A549 (cell line): Measurements from ENCODE around the gene FAM118A. TPM values are rescaled to one million over a fixed set of nuclear protein-coding genes. Genes with fewer than 3 reads are reported as not detected.
"Not testable (repeated sequence)": the region's sequence is repeated elsewhere in the genome, so short reads cannot be mapped to it uniquely, and the experiment has no call there.

Experiments
- ATAC-seq, 2 experiments: fragments of 200-7000 bp in 1 of 2; fragments of >200 bp in 1 of 2; cut with Nextera tagmentation in 1 of 2; cut with Tn5 transposase in 1 of 2; 3 replicates each; pipeline versions ENCODE4 v1.8.0 to v1.9.1; 2018 to 2020; ENCODE audit warnings: mild to moderate bottlenecking in 1 of 2, moderate library complexity in 1 of 2
- CTCF ChIA-PET: fragments of 300-600 bp; sonication (Branson Sonifier 250); formaldehyde crosslinking; extraction: SDS; loops from one replicate; lab custom pipeline; 2021; ENCODE audit warnings: antibody characterized with exemption, inconsistent platforms; lab: Yijun Ruan, JAX
- POLR2A ChIA-PET: fragments of 350-600 bp; formaldehyde crosslinking; extraction: SDS; loops from one replicate; lab custom pipeline; 2021; ENCODE audit warnings: antibody characterized with exemption, inconsistent platforms; lab: Yijun Ruan, JAX
- DNase-seq, 2 experiments: peaks; one replicate each; pipeline versions ENCODE4 v3.0.0 to v3.0.0-alpha.2; 2011 to 2016; ENCODE audit warnings: low read depth in 1 of 2, low spot score in 1 of 2
- FAIRE-seq: peaks from 2 replicates; lab custom pipeline; 2011; peaks lifted over from hg19 to GRCh38; lab: Jason Lieb, UNC
- H3K27ac ChIP-seq, 2 experiments: fragments of >200 bp; sonication (Bioruptor Twin); formaldehyde crosslinking; 3 replicates each; pipeline ENCODE4 v1.5.1; 2016 to 2017
- H3K4me1 ChIP-seq: fragments of >200 bp; sonication (Bioruptor Twin); formaldehyde crosslinking; 3 replicates; pipeline ENCODE4 v1.6.1; 2016
- H3K4me2 ChIP-seq: fragments of >200 bp; sonication (Bioruptor Twin); formaldehyde crosslinking; 3 replicates; pipeline ENCODE4 v1.6.1; 2016
- H3K4me3 ChIP-seq: fragments of >200 bp; sonication (Bioruptor Twin); formaldehyde crosslinking; 3 replicates; pipeline ENCODE4 v1.5.1; 2016
- H3K9me3 ChIP-seq: fragments of >200 bp; sonication (Bioruptor Twin); formaldehyde crosslinking; 3 replicates; pipeline ENCODE4 v1.6.1; 2016
- CEBPB ChIP-seq, 2 experiments: fragments of >200 bp in 1 of 2; sonication (Bioruptor Twin) in 1 of 2; formaldehyde crosslinking in 1 of 2; IDR thresholded peaks; 2 replicates each; pipeline ENCODE4 v1.6.1; 2012 to 2016
- CHD4 ChIP-seq: fragments of 200-600 bp; sonication (generic); IDR thresholded peaks from 2 replicates; pipeline ENCODE4 v1.6.1; 2016; ENCODE audit warnings: antibody characterized with exemption, mild to moderate bottlenecking, borderline replicate concordance
- EHMT2 ChIP-seq: fragments of 200-600 bp; sonication (generic); IDR thresholded peaks from 2 replicates; pipeline ENCODE4 v1.6.1; 2016; ENCODE audit warnings: antibody characterized with exemption, low read depth, mild to moderate bottlenecking, moderate library complexity
- ESRRA ChIP-seq: fragments of 150-350 bp; IDR thresholded peaks from 2 replicates; pipeline ENCODE4 v1.6.1; 2014; ENCODE audit warnings: mild to moderate bottlenecking, low read length, borderline replicate concordance
- FOXS1 ChIP-seq: fragments of 250-450 bp; sonication (Bioruptor Pico); IDR thresholded peaks from 2 replicates; pipeline ENCODE4 v1.5.0; 2020; ENCODE audit warnings: mild to moderate bottlenecking, moderate library complexity
- GATA3 ChIP-seq: IDR thresholded peaks from 2 replicates; pipeline ENCODE4 v1.6.1; 2012; ENCODE audit warnings: borderline replicate concordance
- HDAC2 ChIP-seq: fragments of 200-600 bp; sonication (generic); IDR thresholded peaks from 2 replicates; pipeline ENCODE4 v1.6.1; 2016
- HEYL ChIP-seq: fragments of 250-450 bp; sonication (Bioruptor Pico); IDR thresholded peaks from 2 replicates; pipeline ENCODE4 v1.8.0; 2021; ENCODE audit warnings: mild to moderate bottlenecking, moderate library complexity
- HOXA7 ChIP-seq: fragments of 250-450 bp; sonication (Bioruptor Pico); IDR thresholded peaks from 2 replicates; pipeline ENCODE4 v1.5.0; 2020; ENCODE audit warnings: mild to moderate bottlenecking, moderate library complexity
- HOXB13 ChIP-seq: fragments of 250-450 bp; sonication (Bioruptor Pico); IDR thresholded peaks from 2 replicates; pipeline ENCODE4 v1.5.0; 2020; ENCODE audit warnings: low read depth, mild to moderate bottlenecking, moderate library complexity
- HOXB5 ChIP-seq: fragments of 250-450 bp; sonication (Bioruptor Pico); IDR thresholded peaks from 2 replicates; pipeline ENCODE4 v1.5.0; 2020; ENCODE audit warnings: mild to moderate bottlenecking, moderate library complexity
- JUN ChIP-seq, 2 experiments: fragments of >200 bp; sonication (Bioruptor Twin); formaldehyde crosslinking; IDR thresholded peaks; 2 replicates in 1 of 2; 3 replicates in 1 of 2; pipeline ENCODE4 v1.6.1; 2016 to 2017
- JUNB ChIP-seq: fragments of >200 bp; sonication (Bioruptor Twin); formaldehyde crosslinking; IDR thresholded peaks from 2 replicates; pipeline ENCODE4 v1.6.1; 2016
- KDM1A ChIP-seq: fragments of 200-600 bp; sonication (generic); IDR thresholded peaks from 2 replicates; pipeline ENCODE4 v1.6.1; 2016; ENCODE audit warnings: low read depth, mild to moderate bottlenecking
- MYC ChIP-seq: IDR thresholded peaks from 2 replicates; pipeline ENCODE4 v1.6.1; 2012; ENCODE audit warnings: mild to moderate bottlenecking, inconsistent platforms, low read length, improper control_type of control experiment, borderline replicate concordance
- POLR2AphosphoS2 ChIP-seq: conservative IDR thresholded peaks from 2 replicates; pipeline ENCODE4 v1.6.1; 2012; ENCODE audit warnings: low read length, improper control_type of control experiment, inconsistent platforms
- RAD21 ChIP-seq, 2 experiments: fragments of >200 bp in 1 of 2; sonication (Bioruptor Twin) in 1 of 2; formaldehyde crosslinking in 1 of 2; IDR thresholded peaks in 1 of 2; conservative IDR thresholded peaks in 1 of 2; 2 replicates in 1 of 2; 3 replicates in 1 of 2; pipeline ENCODE4 v1.6.1; 2012 to 2018; ENCODE audit warnings: inconsistent platforms in 1 of 2
- RARB ChIP-seq: fragments of 250-450 bp; sonication (Bioruptor Pico); IDR thresholded peaks from 2 replicates; pipeline ENCODE4 v1.8.0; 2021; ENCODE audit warnings: mild to moderate bottlenecking, moderate library complexity
- SREBF2 ChIP-seq: fragments of 450-650 bp; IDR thresholded peaks from 2 replicates; pipeline ENCODE4 v1.6.1; 2014; ENCODE audit warnings: mild to moderate bottlenecking, moderate library complexity
- ZC3H11A ChIP-seq: fragments of 450-650 bp; IDR thresholded peaks from 2 replicates; pipeline ENCODE4 v1.6.1; 2014; ENCODE audit warnings: antibody characterized with exemption, mild to moderate bottlenecking
- ZFP36 ChIP-seq: fragments of 450-650 bp; IDR thresholded peaks from 2 replicates; pipeline ENCODE4 v1.6.1; 2014; ENCODE audit warnings: borderline replicate concordance; ENCODE audit not compliant: partially characterized antibody
- ZNF302 ChIP-seq: fragments of 250-450 bp; sonication (Bioruptor Pico); IDR thresholded peaks from 2 replicates; pipeline ENCODE4 v1.9.0; 2021; ENCODE audit warnings: inconsistent platforms, mild to moderate bottlenecking, moderate library complexity
- WGBS: methylation state at CpG from one replicate; pipeline ENCODE4 v1.1.6; 2017; ENCODE audit errors: missing lambda C conversion rate; 5-methylcytosine and 5-hydroxymethylcytosine counted together
- polyA plus RNA-seq, 4 experiments: library from polyadenylated mRNA; depleted of rRNA in 3 of 4; stranded (reverse); fragments of >200 nt; fragmentation: RNase III in 1 of 4; extraction: RNeasy Plus Mini Kit Qiagen cat#74134 plus additional on column Dnase treatment in 1 of 4; gene quantifications; 2 replicates in 3 of 4; 3 replicates in 1 of 4; pipeline ENCODE4 v1.2.3, GENCODE V29; 2011 to 2017
- TF ChIP-seq, protein P1 (sequence below): IDR thresholded peaks from 2 replicates; pipeline ENCODE4 v1.6.1; 2012
- TF ChIP-seq, protein P2 (sequence below): IDR thresholded peaks from 2 replicates; pipeline ENCODE4 v1.6.1; 2012; ENCODE audit warnings: low read depth, borderline replicate concordance
- TF ChIP-seq, protein P3 (sequence below): IDR thresholded peaks from 2 replicates; pipeline ENCODE4 v1.6.1; 2012
- TF ChIP-seq, protein P4 (sequence below): fragments of >200 bp; sonication (Bioruptor Twin); formaldehyde crosslinking; IDR thresholded peaks from 2 replicates; pipeline ENCODE4 v1.6.1; 2016
- TF ChIP-seq, protein P5 (sequence below): fragments of >200 bp; sonication (Bioruptor Twin); formaldehyde crosslinking; IDR thresholded peaks from 3 replicates; pipeline ENCODE4 v1.5.1; 2016

The FAM118A gene
- polyA plus RNA-seq, 2 of the 4 experiments (the other 2 are of a cell fraction): 16.8 to 18.1 TPM

DNA sequence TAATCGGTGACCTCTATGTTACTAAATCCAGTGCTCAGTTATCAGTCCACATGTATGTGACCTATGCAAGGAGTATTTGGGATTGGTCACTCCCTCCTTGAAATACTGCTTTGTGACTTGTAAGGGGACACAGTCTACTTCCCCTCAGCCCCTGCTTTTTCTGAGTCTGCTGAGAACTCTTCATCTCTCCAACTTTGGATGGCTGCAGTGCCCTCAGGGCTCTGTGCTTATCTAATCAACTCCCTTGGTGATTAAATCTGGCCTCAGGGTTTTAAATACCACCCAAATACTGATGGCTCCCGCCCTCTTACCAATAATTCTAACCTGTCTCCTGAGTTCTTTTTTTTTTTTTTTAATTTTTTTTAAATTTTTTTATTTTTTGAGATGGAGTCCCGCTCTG is 40.2 kb downstream of the FAM118A start:
- ChIA-PET CTCF (no interaction called here), POLR2A (no interaction called here)
- Histone ChIP-seq H3K4me3 (no peak overlapping the region), H3K4me1 (no peaks in the 10 kb centered on the region), H3K4me2 (no peak overlapping the region), H3K9me3 (no peaks in the 10 kb centered on the region), H3K27ac (no peak overlapping the region)
- ATAC-seq (no peak), DNase-seq (no peak), FAIRE-seq (no peak)
- no peak for TF ChIP-seq FOXS1 (CRISPR knock-in tag)
- TF ChIP-seq SREBF2: no peak
- no peak for TF ChIP-seq HOXA7 (CRISPR knock-in tag)
- WGBS: 88% methylated on average over 3 of the region's 3 CpGs

DNA sequence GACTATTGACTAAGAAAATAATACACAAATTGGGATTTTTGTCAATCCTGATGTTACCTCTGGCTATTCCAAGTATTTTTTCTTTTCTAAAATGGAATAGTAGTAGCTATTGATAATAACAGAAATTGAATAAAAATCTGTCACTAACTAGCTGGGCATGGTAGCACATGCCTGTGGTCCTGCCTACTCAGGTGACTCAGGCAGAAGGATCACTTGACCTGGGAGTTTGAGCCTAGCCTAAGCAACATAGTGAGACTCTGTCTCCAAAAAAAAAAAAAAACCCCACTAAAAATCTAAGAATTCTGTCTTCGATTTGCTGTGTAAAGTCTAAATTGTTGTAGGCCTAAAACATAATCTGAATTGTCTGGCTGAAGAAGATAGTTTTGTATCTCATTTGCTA is 42.2 kb downstream of the FAM118A start:
- 89% methylated on average over 1 of the region's 1 CpG for WGBS
- ChIA-PET CTCF (no interaction called here), POLR2A (no interaction called here)
- Histone ChIP-seq H3K4me2 (no peak overlapping the region), H3K4me1 (no peaks in the 10 kb centered on the region), H3K27ac (no peak overlapping the region), H3K9me3 (no peaks in the 10 kb centered on the region), H3K4me3 (no peak overlapping the region)
- ATAC-seq (no peak), FAIRE-seq (no peak), DNase-seq (no peak)
- TF ChIP-seq ZNF302 (CRISPR knock-in tag): no peak
- no peak for TF ChIP-seq ESRRA
- TF ChIP-seq, protein P1, sequence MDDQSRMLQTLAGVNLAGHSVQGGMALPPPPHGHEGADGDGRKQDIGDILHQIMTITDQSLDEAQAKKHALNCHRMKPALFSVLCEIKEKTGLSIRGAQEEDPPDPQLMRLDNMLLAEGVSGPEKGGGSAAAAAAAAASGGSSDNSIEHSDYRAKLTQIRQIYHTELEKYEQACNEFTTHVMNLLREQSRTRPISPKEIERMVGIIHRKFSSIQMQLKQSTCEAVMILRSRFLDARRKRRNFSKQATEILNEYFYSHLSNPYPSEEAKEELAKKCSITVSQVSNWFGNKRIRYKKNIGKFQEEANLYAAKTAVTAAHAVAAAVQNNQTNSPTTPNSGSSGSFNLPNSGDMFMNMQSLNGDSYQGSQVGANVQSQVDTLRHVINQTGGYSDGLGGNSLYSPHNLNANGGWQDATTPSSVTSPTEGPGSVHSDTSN: no peak
- TF ChIP-seq POLR2AphosphoS2: no peak
- no peak for TF ChIP-seq CHD4
- TF ChIP-seq ZFP36: no peak

DNA sequence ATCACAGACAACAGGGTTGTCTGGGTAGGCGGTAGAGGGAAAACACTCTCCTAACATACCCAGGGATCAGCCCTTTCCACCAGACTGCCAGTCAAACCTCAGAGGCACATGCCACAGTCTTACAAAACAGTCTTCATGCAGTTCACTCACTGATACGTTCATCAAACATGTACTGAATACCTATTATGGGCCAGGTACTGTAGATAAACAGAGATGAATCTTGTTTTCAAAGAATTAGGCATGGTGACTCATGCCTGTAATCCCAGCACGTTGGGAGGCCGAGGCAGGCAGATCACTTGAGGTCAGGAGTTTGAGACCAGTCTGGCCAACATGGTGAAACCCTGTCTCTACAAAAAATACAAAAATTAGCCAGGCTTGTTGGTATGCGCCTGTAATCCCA is 43.0 kb downstream of the FAM118A start:
- FAIRE-seq, ATAC-seq, H3K4me3 ChIP-seq, H3K4me2 ChIP-seq, H3K9me3 ChIP-seq, H3K4me1 ChIP-seq, DNase-seq, H3K27ac ChIP-seq, POLR2A ChIA-PET: not testable (repeated sequence)
- CTCF ChIA-PET: interaction anchor here (0.7 kb wide), 1 partner anchor 9 kb away, joined by 3 read pairs; no protein-coding TSS in a partner anchor
- WGBS: 79% methylated on average over 4 of the region's 5 CpGs

DNA sequence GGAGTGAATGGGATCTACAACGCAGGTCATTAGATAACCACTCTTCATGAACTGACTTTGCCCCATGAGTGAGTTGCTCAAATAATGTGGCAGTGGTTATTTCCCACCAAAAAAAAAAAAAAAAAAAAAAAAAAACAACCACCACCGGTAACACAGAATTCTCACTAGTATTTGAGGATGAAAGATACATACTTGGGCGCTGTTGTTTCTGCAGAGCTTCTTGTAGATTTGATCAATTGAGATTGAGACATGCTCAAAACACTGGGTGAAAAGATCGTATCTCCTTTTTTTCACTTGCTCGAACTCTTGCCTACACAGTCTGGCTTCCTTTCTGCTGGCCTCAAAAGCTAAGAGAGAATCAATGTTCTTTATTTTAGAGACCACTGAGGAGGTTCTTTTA is 44.1 kb downstream of the FAM118A start:
- Histone ChIP-seq H3K4me1 (no peaks in the 10 kb centered on the region), H3K4me3 (no peak overlapping the region), H3K9me3 (no peaks in the 10 kb centered on the region), H3K4me2 (no peak overlapping the region), H3K27ac (no peak overlapping the region)
- no peak for DNase-seq
- 96% methylated on average over 5 of the region's 5 CpGs for WGBS
- no peak for ATAC-seq
- ChIA-PET POLR2A (no interaction called here), CTCF (no interaction called here)
- no peak for FAIRE-seq
- TF ChIP-seq, protein P2, sequence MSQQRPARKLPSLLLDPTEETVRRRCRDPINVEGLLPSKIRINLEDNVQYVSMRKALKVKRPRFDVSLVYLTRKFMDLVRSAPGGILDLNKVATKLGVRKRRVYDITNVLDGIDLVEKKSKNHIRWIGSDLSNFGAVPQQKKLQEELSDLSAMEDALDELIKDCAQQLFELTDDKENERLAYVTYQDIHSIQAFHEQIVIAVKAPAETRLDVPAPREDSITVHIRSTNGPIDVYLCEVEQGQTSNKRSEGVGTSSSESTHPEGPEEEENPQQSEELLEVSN: no peak
- TF ChIP-seq HEYL (CRISPR knock-in tag) (no peak), JUN (IDR thresholded peaks at IDR 0.05) (no peak), EHMT2 (no peak), HOXB5 (CRISPR knock-in tag) (no peak), GATA3 (no peak), HDAC2 (no peak), JUNB (no peak), ZC3H11A (no peak), KDM1A (no peak), RARB (CRISPR knock-in tag) (no peak), RAD21 (conservative IDR thresholded peaks at IDR 0.05 in 1 of 2, IDR thresholded peaks at IDR 0.05 in 1 of 2) (no peak), ZNF302 (CRISPR knock-in tag) (no peak), MYC (no peak), CEBPB (IDR thresholded peaks at IDR 0.05) (no peak), HOXB13 (no peak)
- TF ChIP-seq, protein P3, sequence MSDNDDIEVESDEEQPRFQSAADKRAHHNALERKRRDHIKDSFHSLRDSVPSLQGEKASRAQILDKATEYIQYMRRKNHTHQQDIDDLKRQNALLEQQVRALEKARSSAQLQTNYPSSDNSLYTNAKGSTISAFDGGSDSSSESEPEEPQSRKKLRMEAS: no peak
- TF ChIP-seq, protein P4, sequence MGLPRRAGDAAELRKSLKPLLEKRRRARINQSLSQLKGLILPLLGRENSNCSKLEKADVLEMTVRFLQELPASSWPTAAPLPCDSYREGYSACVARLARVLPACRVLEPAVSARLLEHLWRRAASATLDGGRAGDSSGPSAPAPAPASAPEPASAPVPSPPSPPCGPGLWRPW: no peak
- TF ChIP-seq, protein P5, sequence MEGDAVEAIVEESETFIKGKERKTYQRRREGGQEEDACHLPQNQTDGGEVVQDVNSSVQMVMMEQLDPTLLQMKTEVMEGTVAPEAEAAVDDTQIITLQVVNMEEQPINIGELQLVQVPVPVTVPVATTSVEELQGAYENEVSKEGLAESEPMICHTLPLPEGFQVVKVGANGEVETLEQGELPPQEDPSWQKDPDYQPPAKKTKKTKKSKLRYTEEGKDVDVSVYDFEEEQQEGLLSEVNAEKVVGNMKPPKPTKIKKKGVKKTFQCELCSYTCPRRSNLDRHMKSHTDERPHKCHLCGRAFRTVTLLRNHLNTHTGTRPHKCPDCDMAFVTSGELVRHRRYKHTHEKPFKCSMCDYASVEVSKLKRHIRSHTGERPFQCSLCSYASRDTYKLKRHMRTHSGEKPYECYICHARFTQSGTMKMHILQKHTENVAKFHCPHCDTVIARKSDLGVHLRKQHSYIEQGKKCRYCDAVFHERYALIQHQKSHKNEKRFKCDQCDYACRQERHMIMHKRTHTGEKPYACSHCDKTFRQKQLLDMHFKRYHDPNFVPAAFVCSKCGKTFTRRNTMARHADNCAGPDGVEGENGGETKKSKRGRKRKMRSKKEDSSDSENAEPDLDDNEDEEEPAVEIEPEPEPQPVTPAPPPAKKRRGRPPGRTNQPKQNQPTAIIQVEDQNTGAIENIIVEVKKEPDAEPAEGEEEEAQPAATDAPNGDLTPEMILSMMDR: no peak
